ENCODE measurements around the gene AEBP2. TPM values are rescaled to one million over a fixed set of nuclear protein-coding genes. Genes with fewer than 3 reads are reported as not detected.
"Not testable (repeated sequence)": the region's sequence is repeated elsewhere in the genome, so short reads cannot be mapped to it uniquely, and the experiment has no call there.

Gene AEBP2
- polyA plus RNA-seq, 5 donors: 36.1 to 57.8 (median 55.9) TPM

GRCh38 chr12:19450362-19450761 is 11.1 kb downstream of the AEBP2 start:
- no peak for DNase-seq

DNA sequence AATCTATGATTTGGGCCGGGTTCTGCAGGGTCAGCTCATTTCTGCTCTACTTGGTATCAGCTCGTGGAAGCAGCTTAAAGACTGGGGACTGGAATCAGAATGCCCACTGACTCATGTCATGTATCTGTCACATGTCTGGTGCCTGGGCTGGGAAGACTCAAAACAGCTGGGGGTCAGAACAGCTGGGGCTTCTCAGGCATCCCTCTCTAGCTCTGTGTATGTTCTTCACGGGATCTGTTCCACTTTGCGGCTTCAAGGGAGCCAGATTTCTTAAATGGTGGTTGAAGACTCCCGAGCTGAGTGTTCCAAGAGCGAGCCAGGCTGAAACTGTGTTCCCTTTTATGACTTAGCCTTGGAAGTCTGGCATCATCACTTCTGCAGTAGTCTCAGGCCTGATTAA is 11.9 kb downstream of the AEBP2 start:
- peak; percentile 58 to 64 for DNase-seq

DNA sequence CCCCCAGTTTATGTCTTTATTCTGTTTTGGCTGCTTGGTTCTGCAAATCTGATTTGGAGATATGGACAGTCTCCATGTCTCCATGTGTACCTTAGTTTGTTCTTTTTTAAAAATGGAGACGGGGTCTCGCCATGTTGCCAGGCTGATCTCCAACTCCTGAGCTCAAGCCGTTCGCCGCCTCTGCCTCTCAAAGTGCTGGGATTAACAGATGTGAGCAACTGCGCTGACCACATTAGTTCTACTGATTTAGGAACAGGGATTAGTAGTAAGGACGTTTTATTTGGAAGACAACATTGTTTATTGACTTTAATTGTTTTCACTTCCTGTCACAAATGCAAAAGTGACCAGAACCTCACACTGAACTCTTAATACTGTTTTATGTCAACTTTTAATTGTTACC is 14.7 kb downstream of the AEBP2 start:
- no peak for DNase-seq

- DNase-seq: no peak
Observed at GRCh38 chr12:19454837-19455236, 15.5 kb downstream of the AEBP2 start.

DNA sequence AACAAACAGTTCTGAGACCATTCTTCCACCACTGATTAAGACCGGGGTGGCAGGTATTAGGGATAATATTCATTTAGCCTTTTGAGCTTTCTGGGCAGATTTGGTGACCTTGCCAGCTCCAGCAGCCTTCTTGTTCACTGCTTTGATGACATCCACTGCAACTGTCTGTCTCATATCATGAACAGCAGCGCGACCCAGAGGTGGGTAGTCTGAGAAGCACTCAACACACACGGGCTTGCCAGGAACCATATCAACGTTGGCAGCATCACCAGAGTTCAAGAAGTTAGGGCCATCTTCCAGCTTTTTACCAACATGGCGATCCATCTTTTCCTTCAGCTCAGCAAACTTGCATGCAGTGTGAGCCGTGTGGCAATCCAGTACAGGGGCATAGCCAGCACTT is 16.9 kb downstream of the AEBP2 start:
- DNase-seq: no peak

DNA sequence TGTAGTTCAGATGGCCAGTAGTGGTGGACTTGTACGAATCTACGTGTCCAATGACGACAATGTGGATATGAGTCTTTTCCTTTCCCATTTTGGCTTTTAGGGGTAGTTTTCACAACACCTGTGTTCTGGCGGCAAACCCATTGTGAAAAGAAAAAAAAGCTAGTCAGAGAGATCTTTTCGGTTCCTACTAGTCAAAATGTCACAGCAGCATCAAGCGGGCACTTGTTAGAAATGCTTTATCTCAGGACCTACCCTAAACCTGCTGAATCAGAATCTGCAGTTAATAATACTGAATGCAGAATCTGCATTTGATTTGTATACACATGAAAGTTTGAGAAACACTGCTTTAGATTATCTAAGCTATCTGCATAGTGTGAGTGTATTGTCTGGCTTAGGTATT is 18.3 kb downstream of the AEBP2 start:
- no peak for DNase-seq

GRCh38 chr12:19458733-19459132 is 19.4 kb downstream of the AEBP2 start:
- DNase-seq: no peak

DNA sequence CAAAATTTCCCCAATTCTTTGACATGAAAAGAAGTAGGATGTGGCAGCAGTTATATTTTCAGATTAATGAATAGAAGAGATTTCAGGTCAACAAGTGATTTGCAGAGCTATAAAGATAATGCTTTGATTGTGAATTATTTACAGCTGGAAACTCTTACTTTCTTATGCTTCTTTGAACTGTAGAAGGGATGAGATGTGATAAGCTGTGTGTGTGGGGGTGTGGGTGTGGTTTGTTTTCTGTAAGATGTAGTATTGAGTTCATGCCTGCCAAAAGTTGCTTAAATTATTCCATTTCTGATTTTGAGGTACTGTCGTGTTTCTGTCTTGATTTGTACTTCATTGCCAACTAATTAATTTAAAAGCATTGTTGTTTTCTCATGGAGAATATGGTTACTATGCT is 22.7 kb downstream of the AEBP2 start:
- no peak for DNase-seq

DNA sequence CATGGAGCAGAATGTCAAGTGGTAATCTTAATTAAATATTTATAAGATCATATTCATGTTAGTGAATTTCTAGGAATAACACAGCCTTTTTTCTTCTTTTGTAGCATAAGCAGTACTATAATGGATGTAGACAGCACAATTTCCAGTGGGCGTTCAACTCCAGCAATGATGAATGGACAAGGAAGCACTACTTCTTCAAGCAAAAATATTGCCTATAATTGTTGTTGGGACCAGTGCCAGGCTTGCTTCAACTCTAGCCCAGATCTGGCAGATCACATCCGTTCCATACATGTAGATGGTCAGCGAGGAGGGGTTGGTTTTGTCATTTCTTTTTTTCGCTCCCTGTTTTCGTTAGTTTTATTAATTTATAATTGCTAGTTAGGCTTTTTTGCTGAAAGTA is 23.1 kb downstream of the AEBP2 start:
- DNase-seq: peak in 1 of 2 donors; percentile 33

- no peak for DNase-seq
Observed at GRCh38 chr12:19464192-19464580, 24.9 kb downstream of the AEBP2 start.

- no peak for DNase-seq
Observed at GRCh38 chr12:19465711-19466110, 26.4 kb downstream of the AEBP2 start.

GRCh38 chr12:19474147-19474546 is 34.9 kb downstream of the AEBP2 start:
- no peak for DNase-seq

- DNase-seq: not testable (repeated sequence)
Observed at GRCh38 chr12:19475884-19476505, 36.7 kb downstream of the AEBP2 start.

- no peak for DNase-seq
Observed at GRCh38 chr12:19477071-19477470, 37.8 kb downstream of the AEBP2 start.

DNA sequence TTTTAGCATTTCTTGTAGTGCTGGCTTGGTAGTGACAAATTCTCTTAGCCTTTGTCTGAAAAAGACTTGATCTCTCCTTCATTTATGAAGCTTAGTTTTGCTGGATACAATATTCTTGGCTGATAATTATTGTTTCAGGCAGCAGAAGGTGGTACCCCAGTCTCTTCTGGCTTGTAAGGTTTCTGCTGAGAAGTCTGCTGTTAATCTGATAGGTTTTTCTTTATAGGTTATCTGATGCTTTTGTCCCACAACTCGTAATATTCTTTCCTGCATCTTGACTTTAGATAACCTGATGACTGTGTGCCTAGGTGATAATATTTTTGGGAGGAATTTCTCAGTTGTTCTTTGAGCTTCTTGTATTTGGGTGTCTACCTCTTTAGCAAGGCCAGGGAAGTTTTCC is 41.2 kb downstream of the AEBP2 start:
- DNase-seq: no peak

- DNase-seq: no peak
Observed at GRCh38 chr12:19482036-19482435, 42.7 kb downstream of the AEBP2 start.

GRCh38 chr12:19482551-19483109 is 43.3 kb downstream of the AEBP2 start:
- DNase-seq: no peak

DNA sequence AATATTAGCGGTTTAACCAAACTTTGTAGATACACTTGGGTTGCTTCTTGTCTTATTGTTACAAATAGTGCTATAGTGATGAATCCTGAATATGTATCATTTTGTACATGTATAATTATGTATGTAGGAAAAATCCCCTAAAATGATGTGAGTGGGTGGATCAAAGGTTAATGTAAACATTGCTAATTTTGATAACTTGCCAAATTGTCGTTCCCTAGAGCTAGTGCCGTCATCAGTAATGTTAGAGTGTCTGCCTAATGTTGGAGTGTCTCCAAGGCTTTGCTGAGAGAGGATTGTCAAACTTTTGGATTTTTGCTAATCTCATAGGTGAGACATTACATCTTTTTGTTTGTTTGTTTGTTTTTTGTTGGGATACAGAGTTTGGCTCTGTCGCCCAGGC is 44.4 kb downstream of the AEBP2 start:
- DNase-seq: no peak

DNA sequence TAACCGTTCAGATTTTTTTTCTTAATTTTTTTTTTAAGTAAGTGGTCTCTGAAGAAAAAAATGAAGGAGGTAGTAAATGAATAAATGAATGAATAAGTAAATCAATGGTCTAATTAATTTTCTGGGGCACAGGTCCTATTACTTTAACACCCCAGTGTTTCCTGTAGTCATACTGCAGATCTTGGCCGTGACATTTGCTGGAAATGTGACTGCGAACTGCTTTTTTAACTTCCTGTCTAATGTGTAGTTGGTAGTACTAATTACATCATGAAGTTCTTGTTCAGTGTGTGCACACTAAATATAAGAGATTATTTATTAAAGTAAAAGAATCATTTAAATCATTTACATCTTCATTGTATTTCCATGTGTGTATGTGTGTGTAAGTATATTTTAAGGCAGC is 45.4 kb downstream of the AEBP2 start:
- no peak for DNase-seq

GRCh38 chr12:19485240-19485639 is 45.9 kb downstream of the AEBP2 start:
- DNase-seq: no peak

GRCh38 chr12:19489168-19489567 is 49.9 kb downstream of the AEBP2 start:
- DNase-seq: no peak

- no peak for DNase-seq
Observed at GRCh38 chr12:19490908-19491307, 51.6 kb downstream of the AEBP2 start.

DNA sequence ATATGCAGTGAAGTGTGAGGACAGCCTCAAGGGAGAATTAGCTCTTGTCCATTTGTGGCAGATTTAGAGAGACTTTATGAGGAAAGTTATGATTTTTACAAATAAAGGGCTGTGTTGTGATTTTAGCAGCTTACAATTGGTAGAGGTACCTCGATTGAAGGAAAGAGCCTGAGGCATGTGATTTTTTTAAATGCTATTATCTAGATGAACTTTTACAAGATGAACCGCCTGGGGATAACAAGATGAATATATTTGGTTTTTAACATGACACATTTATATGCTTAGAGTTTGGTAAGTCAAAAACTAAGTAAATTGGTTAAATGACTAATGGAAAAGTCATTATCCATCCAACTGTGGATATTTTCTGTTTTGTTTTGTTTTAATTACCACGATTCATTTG is 52.6 kb downstream of the AEBP2 start:
- no peak for DNase-seq

- no peak for DNase-seq
Observed at GRCh38 chr12:19496219-19496878, 57.1 kb downstream of the AEBP2 start.
